ENCODE data around the gene FAM241B.

The FAM241B gene
- 0.54 to 3.1 (median 2.6) reads per million in 4 experiments for total RNA-seq

GRCh38 chr10:69629897-69630650 lies at the start of gene FAM241B:
FAM241B (plus strand) TSS chr10:69630247; CDS start chr10:69631744, 1,497 bp downstream.
- peak; percentile 64 for DNase-seq

GRCh38 chr10:69580435-69580834 lies 49.6 kb upstream of the FAM241B start:
- no peak for DNase-seq

- no peak for DNase-seq
Measured at GRCh38 chr10:69583106-69583505, 46.9 kb upstream of the FAM241B start.

- no peak for DNase-seq
Measured at GRCh38 chr10:69584624-69585023, 45.4 kb upstream of the FAM241B start.

GRCh38 chr10:69588358-69588757 lies 41.7 kb upstream of the FAM241B start:
- no peak for DNase-seq

- no peak for DNase-seq
Measured at GRCh38 chr10:69600761-69601330, 29.2 kb upstream of the FAM241B start.

GRCh38 chr10:69609077-69609476 lies 21.0 kb upstream of the FAM241B start:
- no peak for DNase-seq

GRCh38 chr10:69612760-69613159 lies 17.3 kb upstream of the FAM241B start:
- no peak for DNase-seq

GRCh38 chr10:69614130-69614529 lies 15.9 kb upstream of the FAM241B start:
- DNase-seq, result no peak

GRCh38 chr10:69616358-69616757 lies 13.7 kb upstream of the FAM241B start:
- DNase-seq, result no peak

GRCh38 chr10:69618746-69619145 lies 11.3 kb upstream of the FAM241B start:
- no peak for DNase-seq

GRCh38 chr10:69619626-69620025 lies 10.4 kb upstream of the FAM241B start:
- no peak for DNase-seq

GRCh38 chr10:69620625-69621024 lies 9.4 kb upstream of the FAM241B start:
- DNase-seq, result no peak

GRCh38 chr10:69624245-69624786 lies 5.7 kb upstream of the FAM241B start:
- no peak for DNase-seq

- no peak for DNase-seq
Measured at GRCh38 chr10:69626826-69627225, 3.2 kb upstream of the FAM241B start.

GRCh38 chr10:69628891-69629290 lies 1.2 kb upstream of the FAM241B start:
- no peak for DNase-seq

GRCh38 chr10:69629519-69629896 lies 539 bp upstream of the FAM241B start:
- no peak for DNase-seq

- no peak for DNase-seq
Measured at GRCh38 chr10:69630651-69631400, 779 bp downstream of the FAM241B start.

GRCh38 chr10:69631566-69631965 lies 1.5 kb downstream of the FAM241B start:
- no peak for DNase-seq

- DNase-seq, result no peak
Measured at GRCh38 chr10:69632516-69633199, 2.6 kb downstream of the FAM241B start.

GRCh38 chr10:69633673-69634635 lies 3.9 kb downstream of the FAM241B start:
- DNase-seq, result no peak

Measured in effector CD8-positive, alpha-beta T cell (primary cell).